Measurements from ENCODE around the gene HINT3. TPM values are rescaled to one million over a fixed set of nuclear protein-coding genes. Genes with fewer than 3 reads are reported as not detected.

The HINT3 gene
- total and polyA plus RNA-seq, 2 of the 13 experiments (the other 11 are each of a cell fraction or from before 2014, with no cell fraction given), result 3.1 to 22.8 TPM

DNA sequence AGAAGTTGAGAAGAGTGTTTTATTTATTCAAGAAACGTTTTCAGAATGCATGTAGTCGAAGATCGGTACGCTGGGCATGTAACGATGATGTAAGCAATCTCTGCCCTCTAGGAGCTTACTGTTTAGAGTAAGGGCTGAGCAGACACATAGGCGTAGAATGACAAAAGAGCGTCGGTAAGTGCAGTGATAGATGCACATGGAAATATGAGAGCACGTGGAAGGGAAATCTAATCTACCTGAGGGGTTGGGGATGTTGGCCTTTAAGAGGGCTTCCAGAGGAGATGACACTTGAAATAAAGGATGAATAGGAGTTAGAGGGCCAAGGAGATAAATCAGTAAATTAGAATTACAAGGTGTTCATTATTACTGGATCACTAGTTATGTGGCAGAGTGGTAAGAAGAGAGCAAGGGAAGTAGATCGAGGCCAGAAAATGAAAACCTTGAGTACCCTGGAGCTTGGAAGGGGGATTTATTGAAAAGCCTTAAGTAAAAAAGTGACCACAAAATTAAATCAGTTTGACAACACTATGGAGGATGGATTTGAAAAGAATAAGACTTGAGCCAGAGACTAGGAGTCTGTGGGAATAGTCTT, 30.6 kb downstream of the HINT3 start (continued):
- TF ChIP-seq TBL1XR1 (IDR thresholded peaks at IDR 0.05; ENCODE audit: borderline replicate concordance, low read length, partially characterized antibody), result no peak

DNA sequence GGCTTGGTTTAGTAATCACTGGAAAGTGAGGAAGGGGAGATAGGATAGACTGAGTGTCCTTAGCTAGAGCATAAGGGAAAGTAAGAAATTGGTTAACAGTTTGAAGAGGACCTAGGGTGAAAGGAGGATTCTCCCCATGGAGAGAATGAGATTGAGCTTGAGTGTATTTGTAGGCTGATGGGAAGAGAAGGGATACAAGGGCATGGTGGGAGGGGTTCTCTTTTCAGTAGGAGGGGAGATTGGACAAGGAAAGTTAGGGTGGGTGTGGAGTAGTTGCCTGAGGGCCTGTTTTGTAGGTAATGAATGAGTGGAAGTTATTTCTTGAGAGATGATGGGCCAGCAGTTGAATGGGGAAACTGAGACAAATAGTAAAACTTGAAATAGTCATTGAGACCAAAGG, 31.7 kb downstream of the HINT3 start:
- intact Hi-C loops (cut with micrococcal nuclease; ENCODE audit: unreplicated experiment), result no loop called here
- ATAC-seq, result no peak

More for the DNA sequence above, 31.7 kb downstream of the HINT3 start:
- TF ChIP-seq MATR3 (CRISPR knock-in tag; IDR thresholded peaks at IDR 0.05) (no peak), NCOA5 (CRISPR knock-in tag; IDR thresholded peaks at IDR 0.05) (no peak), ZNF546 (CRISPR knock-in tag; conservative IDR thresholded peaks at IDR 0.05) (no peak), KDM2A (CRISPR knock-in tag; IDR thresholded peaks at IDR 0.05; ENCODE audit: borderline replicate concordance, low read depth) (no peak), ZNF678 (CRISPR knock-in tag; IDR thresholded peaks at IDR 0.05) (no peak), NFIB (CRISPR knock-in tag; IDR thresholded peaks at IDR 0.05; ENCODE audit: borderline replicate concordance) (no peak), HMG20A (CRISPR knock-in tag; IDR thresholded peaks at IDR 0.05; ENCODE audit: borderline replicate concordance) (no peak), ZNF629 (CRISPR knock-in tag; conservative IDR thresholded peaks at IDR 0.05) (no peak), NR2F1 (CRISPR knock-in tag; IDR thresholded peaks at IDR 0.05) (no peak), GPN1 (CRISPR knock-in tag; IDR thresholded peaks at IDR 0.05; ENCODE audit: borderline replicate concordance) (no peak), MAZ (IDR thresholded peaks at IDR 0.05; ENCODE audit: borderline replicate concordance, low read depth, low read length) (no peak), MAZ (CRISPR knock-in tag; IDR thresholded peaks at IDR 0.05; ENCODE audit: low read depth) (no peak), HNRNPUL1 (IDR thresholded peaks at IDR 0.05; ENCODE audit: low read depth, low read length) (no peak), ZNF746 (CRISPR knock-in tag; IDR thresholded peaks at IDR 0.05) (no peak), ZNF3 (CRISPR knock-in tag; IDR thresholded peaks at IDR 0.05) (no peak), SMARCC2 (IDR thresholded peaks at IDR 0.05) (no peak), CENPBD1 (CRISPR knock-in tag; IDR thresholded peaks at IDR 0.05; ENCODE audit: borderline replicate concordance, low read depth) (no peak)
- TF ChIP-seq, protein P1, sequence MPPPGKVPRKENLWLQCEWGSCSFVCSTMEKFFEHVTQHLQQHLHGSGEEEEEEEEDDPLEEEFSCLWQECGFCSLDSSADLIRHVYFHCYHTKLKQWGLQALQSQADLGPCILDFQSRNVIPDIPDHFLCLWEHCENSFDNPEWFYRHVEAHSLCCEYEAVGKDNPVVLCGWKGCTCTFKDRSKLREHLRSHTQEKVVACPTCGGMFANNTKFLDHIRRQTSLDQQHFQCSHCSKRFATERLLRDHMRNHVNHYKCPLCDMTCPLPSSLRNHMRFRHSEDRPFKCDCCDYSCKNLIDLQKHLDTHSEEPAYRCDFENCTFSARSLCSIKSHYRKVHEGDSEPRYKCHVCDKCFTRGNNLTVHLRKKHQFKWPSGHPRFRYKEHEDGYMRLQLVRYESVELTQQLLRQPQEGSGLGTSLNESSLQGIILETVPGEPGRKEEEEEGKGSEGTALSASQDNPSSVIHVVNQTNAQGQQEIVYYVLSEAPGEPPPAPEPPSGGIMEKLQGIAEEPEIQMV (CRISPR knock-in tag; IDR thresholded peaks at IDR 0.05; ENCODE audit: low read depth), result no peak
- Histone ChIP-seq H3K27ac (ENCODE audit: extremely low read length, insufficient read depth, low read length) (peak overlapping the region; percentile 2), H3K4me1 (ENCODE audit: insufficient read depth, low read length) (peaks cover 81% of the 10 kb centered on the region), H3K27me3 (ENCODE audit: control insufficient read depth in 1 of 2, insufficient read depth in 2 of 2, low read length in 2 of 2) (no peaks in the 10 kb centered on the region; a peak in 1 of 5 replicates), H3K36me3 (replicated peaks in 1 of 2; ENCODE audit: control insufficient read depth in 1 of 2, insufficient read depth in 2 of 2, low read length in 2 of 2) (peaks cover 0 to 2% of the 10 kb centered on the region in 2 experiments; a peak in 2 of 5 replicates), H3K9ac (ENCODE audit: insufficient read depth, low read depth, low read length) (peak overlapping the region; percentile 10), H3K4me2 (ENCODE audit: low read depth, low read length) (peak overlapping the region; percentile 90), H2AFZ (ENCODE audit: low read length) (no peak overlapping the region), H3K4me3 (replicated peaks in 1 of 3; ENCODE audit: insufficient read depth in 1 of 3, low read depth in 2 of 3, low read length in 3 of 3) (peak overlapping the region; percentile 9 to 95 (median 80); a peak in 3 of 6 replicates), H4K20me1 (ENCODE audit: insufficient read depth, low read length) (peaks cover 23% of the 10 kb centered on the region), H3K79me2 (ENCODE audit: insufficient read depth, low read length) (peaks cover 74% of the 10 kb centered on the region), H3K9me3 (ENCODE audit: low read length) (no peaks in the 10 kb centered on the region)
- ChIA-PET POLR2A (interaction anchor here (5.4 kb wide), 1 partner anchor 31 kb away, joined by 71 read pairs; the partner anchor contains the start of gene HINT3), CTCF (ENCODE audit: low intra/inter-chr PET ratio, low total read pairs) (no interaction called here)
- no peak for DNase-seq (ENCODE audit: low spot score)
- no TSS peak for BruUV-seq (replicated peaks)
- FAIRE-seq, result no peak
- in situ Hi-C loops (cut with HindIII; ENCODE audit: extremely low pct_ligation_motif_present, low pct_unique_long_range_greater_than_20kb), result no loop called here
